ENCODE measurements around the gene TGFBR3.
"Not testable (repeated sequence)": the region's sequence is repeated elsewhere in the genome, so short reads cannot be mapped to it uniquely, and the experiment has no call there.

Gene TGFBR3

GRCh38 chr1:91669584-91670350 is 216.2 kb downstream of the TGFBR3 start:
- TF ChIP-seq CTCF (IDR thresholded peaks at IDR 0.05; ENCODE audit: insufficient read depth, low read depth, low read length, missing control alignments) = no peak
- DNase-seq (ENCODE audit: low read depth) = no peak
- no peak overlapping the region for H3K4me3 ChIP-seq (ENCODE audit: low read length)

GRCh38 chr1:91666651-91667050 is 219.3 kb downstream of the TGFBR3 start:
- H3K4me3 ChIP-seq (ENCODE audit: low read length); DNase-seq (ENCODE audit: low read depth): not testable (repeated sequence)

- TF ChIP-seq CTCF (IDR thresholded peaks at IDR 0.05; ENCODE audit: insufficient read depth, low read depth, low read length, missing control alignments) = no peak
- no peak overlapping the region for H3K4me3 ChIP-seq (ENCODE audit: low read length)
- no peak for DNase-seq (ENCODE audit: low read depth)
These were observed 224.8 kb downstream of the TGFBR3 start for GRCh38 chr1:91661121-91661520.

GRCh38 chr1:91660708-91661107 is 225.2 kb downstream of the TGFBR3 start:
- no peak for TF ChIP-seq CTCF (IDR thresholded peaks at IDR 0.05; ENCODE audit: insufficient read depth, low read depth, low read length, missing control alignments)
- H3K4me3 ChIP-seq (ENCODE audit: low read length) = no peak overlapping the region
- no peak for DNase-seq (ENCODE audit: low read depth)

GRCh38 chr1:91655912-91656449 is 230.0 kb downstream of the TGFBR3 start:
- no peak for DNase-seq (ENCODE audit: low read depth)
- no peak overlapping the region for H3K4me3 ChIP-seq (ENCODE audit: low read length)
- TF ChIP-seq CTCF (IDR thresholded peaks at IDR 0.05; ENCODE audit: insufficient read depth, low read depth, low read length, missing control alignments) = no peak

GRCh38 chr1:91653183-91653582 is 232.8 kb downstream of the TGFBR3 start:
- no peak for TF ChIP-seq CTCF (IDR thresholded peaks at IDR 0.05; ENCODE audit: insufficient read depth, low read depth, low read length, missing control alignments)

GRCh38 chr1:91651661-91652071 is 234.3 kb downstream of the TGFBR3 start:
- no peak for DNase-seq (ENCODE audit: low read depth)
- no peak for TF ChIP-seq CTCF (IDR thresholded peaks at IDR 0.05; ENCODE audit: insufficient read depth, low read depth, low read length, missing control alignments)
- H3K4me3 ChIP-seq (ENCODE audit: low read length) = no peak overlapping the region

More at GRCh38 chr1:91653183-91653582, 232.8 kb downstream of the TGFBR3 start:
- no peak for DNase-seq (ENCODE audit: low read depth)
- no peak overlapping the region for H3K4me3 ChIP-seq (ENCODE audit: low read length)
